ENCODE data around the gene HCAR2.

GRCh38 chr12:122665349-122665748, 37.8 kb downstream of the HCAR2 start:
- no peak for TF ChIP-seq CTCF (IDR thresholded peaks at IDR 0.05)
- TF ChIP-seq POLR2A (IDR thresholded peaks at IDR 0.05), result no peak

All from uterus (tissue), 2 donors.